Loucy (cell line): ENCODE results near the gene MACF1.

Experiments used
- EZH2phosphoT487 ChIP-seq: fragments of 200-600 bp; IDR thresholded peaks from 2 replicates; pipeline ENCODE4 v1.6.1; 2018; ENCODE audit warnings: antibody characterized with exemption, mild to moderate bottlenecking, moderate library complexity, borderline replicate concordance
- TF ChIP-seq, protein P1 (sequence below): fragments of 200-600 bp; sonication (generic); conservative IDR thresholded peaks from 2 replicates; pipeline ENCODE4 v1.5.1; 2014; ENCODE audit warnings: mild to moderate bottlenecking, antibody characterized with exemption, low read length

DNA sequence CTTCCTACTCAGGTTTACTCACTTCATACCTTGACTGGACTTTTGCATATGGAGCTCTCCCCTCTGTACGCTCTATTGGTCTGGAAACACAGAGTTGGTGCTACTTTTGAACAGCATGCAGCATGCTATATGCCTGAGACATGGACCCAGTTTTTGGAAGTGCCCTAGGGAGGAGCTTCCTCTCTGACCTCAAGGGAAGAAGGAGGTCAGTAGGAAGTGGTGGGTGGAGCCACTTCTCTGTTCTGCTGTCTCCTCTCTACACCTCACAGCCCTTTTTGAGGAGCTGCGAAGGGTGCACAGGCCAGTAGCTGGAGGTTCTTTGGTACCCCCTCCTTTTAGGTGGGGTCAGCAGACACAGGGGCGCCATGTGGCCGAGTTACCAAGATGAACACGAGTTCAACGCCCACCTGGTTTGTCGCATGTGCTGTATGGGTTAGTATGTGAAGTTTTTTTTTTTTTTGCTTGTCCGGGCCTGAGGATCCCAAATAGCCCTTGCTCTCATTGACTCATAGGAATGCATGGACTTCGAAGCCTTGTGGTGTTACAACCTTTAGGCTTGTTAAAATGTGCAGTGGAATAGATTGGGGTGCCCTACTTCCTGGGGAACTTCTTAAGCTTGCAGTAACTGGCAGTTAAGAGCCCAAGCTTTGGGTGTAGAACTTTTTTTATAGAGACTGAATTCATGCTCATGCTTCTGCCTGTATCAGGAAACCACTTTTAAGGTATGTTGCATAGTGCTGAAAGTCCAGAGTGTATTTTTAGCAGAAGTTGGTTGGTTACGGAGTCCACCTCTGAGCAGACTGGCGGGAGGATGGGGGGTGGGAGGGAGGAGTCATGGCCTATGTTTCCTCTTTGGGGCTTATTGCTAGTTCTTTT lies 10.7 kb downstream of the MACF1 start:
- TF ChIP-seq, protein P1, sequence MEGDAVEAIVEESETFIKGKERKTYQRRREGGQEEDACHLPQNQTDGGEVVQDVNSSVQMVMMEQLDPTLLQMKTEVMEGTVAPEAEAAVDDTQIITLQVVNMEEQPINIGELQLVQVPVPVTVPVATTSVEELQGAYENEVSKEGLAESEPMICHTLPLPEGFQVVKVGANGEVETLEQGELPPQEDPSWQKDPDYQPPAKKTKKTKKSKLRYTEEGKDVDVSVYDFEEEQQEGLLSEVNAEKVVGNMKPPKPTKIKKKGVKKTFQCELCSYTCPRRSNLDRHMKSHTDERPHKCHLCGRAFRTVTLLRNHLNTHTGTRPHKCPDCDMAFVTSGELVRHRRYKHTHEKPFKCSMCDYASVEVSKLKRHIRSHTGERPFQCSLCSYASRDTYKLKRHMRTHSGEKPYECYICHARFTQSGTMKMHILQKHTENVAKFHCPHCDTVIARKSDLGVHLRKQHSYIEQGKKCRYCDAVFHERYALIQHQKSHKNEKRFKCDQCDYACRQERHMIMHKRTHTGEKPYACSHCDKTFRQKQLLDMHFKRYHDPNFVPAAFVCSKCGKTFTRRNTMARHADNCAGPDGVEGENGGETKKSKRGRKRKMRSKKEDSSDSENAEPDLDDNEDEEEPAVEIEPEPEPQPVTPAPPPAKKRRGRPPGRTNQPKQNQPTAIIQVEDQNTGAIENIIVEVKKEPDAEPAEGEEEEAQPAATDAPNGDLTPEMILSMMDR = no peak
- no peak for TF ChIP-seq EZH2phosphoT487
